ENCODE data around the gene SLC25A20. TPM values are rescaled to one million over a fixed set of nuclear protein-coding genes. Genes with fewer than 3 reads are reported as not detected.

Gene SLC25A20
- polyA plus RNA-seq, 2 of the 4 experiments (the other 2 are of a cell fraction) = 13.5 to 22.4 TPM

DNA sequence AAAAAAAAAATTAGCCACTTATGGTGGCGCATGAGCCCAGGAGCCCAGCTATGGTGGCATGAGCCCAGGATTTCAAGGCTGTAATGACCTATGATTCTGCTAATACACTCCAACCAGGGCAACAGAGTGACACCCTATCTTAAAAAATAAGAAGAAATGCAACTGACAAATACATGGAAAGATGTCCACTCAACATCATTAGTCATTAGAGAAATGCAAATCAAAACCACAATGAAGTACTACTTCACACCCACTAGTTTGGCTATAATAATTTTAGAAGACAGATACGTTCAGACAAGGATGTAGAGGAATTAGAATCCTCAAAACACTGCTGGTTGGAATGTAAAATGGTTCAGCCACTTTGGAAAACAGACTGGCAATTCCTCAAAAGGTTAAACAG lies 61.5 kb downstream of the SLC25A20 start:
- DNase-seq (ENCODE audit: low read depth in 1 of 2, low spot score in 1 of 2) = no peak
- POLR2A ChIA-PET = no interaction called here
- TF ChIP-seq, protein P1, sequence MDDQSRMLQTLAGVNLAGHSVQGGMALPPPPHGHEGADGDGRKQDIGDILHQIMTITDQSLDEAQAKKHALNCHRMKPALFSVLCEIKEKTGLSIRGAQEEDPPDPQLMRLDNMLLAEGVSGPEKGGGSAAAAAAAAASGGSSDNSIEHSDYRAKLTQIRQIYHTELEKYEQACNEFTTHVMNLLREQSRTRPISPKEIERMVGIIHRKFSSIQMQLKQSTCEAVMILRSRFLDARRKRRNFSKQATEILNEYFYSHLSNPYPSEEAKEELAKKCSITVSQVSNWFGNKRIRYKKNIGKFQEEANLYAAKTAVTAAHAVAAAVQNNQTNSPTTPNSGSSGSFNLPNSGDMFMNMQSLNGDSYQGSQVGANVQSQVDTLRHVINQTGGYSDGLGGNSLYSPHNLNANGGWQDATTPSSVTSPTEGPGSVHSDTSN (IDR thresholded peaks at IDR 0.05) = no peak
- TF ChIP-seq HOXA7 (CRISPR knock-in tag; IDR thresholded peaks at IDR 0.05) (no peak), JUNB (IDR thresholded peaks at IDR 0.05) (no peak), PHF8 (IDR thresholded peaks at IDR 0.05; ENCODE audit: borderline replicate concordance, low read depth) (no peak), KDM5A (IDR thresholded peaks at IDR 0.05) (no peak), ZC3H11A (IDR thresholded peaks at IDR 0.05) (no peak), NPAS2 (CRISPR knock-in tag; IDR thresholded peaks at IDR 0.05; ENCODE audit: borderline replicate concordance) (no peak), FOSL2 (IDR thresholded peaks at IDR 0.05) (no peak), FOSL2 (CRISPR knock-in tag; IDR thresholded peaks at IDR 0.05) (no peak), TP53 (CRISPR knock-in tag; IDR thresholded peaks at IDR 0.05) (no peak), HEYL (CRISPR knock-in tag; IDR thresholded peaks at IDR 0.05) (no peak)
- TF ChIP-seq, protein P2, sequence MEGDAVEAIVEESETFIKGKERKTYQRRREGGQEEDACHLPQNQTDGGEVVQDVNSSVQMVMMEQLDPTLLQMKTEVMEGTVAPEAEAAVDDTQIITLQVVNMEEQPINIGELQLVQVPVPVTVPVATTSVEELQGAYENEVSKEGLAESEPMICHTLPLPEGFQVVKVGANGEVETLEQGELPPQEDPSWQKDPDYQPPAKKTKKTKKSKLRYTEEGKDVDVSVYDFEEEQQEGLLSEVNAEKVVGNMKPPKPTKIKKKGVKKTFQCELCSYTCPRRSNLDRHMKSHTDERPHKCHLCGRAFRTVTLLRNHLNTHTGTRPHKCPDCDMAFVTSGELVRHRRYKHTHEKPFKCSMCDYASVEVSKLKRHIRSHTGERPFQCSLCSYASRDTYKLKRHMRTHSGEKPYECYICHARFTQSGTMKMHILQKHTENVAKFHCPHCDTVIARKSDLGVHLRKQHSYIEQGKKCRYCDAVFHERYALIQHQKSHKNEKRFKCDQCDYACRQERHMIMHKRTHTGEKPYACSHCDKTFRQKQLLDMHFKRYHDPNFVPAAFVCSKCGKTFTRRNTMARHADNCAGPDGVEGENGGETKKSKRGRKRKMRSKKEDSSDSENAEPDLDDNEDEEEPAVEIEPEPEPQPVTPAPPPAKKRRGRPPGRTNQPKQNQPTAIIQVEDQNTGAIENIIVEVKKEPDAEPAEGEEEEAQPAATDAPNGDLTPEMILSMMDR (IDR thresholded peaks at IDR 0.05) = no peak
- 80% methylated on average over 2 of the region's 2 CpGs for WGBS (ENCODE audit: missing lambda C conversion rate)
- H3K4me2 ChIP-seq = no peak overlapping the region
- no peak for FAIRE-seq
- H3K9me3 ChIP-seq = no peaks in the 10 kb centered on the region
- no peak for ATAC-seq
- H3K4me1 ChIP-seq = no peaks in the 10 kb centered on the region
- no peak overlapping the region for H3K4me3 ChIP-seq
- H3K27ac ChIP-seq = no peak overlapping the region
- CTCF ChIA-PET = interaction anchor here (0.7 kb wide), 1 partner anchor 94 kb away, joined by 3 read pairs; no protein-coding TSS in a partner anchor

DNA sequence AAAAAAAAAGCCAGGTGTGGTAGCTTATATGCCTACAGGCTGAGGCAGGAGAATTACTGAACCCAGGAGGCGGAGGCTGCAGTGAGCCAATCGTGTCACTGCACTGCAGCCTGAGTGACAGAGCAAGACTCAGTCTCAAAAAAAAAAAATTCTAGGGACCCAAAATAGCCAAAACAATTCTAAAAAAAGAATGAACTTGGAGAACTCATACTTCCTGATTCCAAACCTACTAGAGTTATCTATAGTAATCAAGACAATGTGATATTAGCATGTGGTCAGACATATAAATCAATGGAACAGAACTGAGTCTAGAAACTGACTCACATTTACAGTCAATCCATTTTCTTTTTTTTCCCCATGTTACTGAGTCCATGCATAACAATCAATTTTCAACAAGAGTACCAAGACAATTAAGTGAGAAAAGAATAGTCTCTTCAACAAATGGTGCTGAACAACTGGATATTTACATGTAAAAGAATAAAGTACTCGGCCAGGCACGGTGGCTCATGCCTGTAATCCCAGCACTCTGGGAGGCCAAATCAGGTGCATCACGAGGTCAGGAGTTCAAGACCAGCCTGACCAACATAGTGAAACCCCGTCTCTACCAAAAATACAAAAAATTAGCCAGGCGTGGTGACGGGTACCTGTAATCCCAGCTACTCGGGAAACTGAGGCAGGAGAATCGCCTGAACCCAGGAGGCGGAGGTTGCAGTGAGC lies 62.9 kb downstream of the SLC25A20 start:
- POLR2A ChIA-PET = no interaction called here
- CTCF ChIA-PET = no interaction called here

DNA sequence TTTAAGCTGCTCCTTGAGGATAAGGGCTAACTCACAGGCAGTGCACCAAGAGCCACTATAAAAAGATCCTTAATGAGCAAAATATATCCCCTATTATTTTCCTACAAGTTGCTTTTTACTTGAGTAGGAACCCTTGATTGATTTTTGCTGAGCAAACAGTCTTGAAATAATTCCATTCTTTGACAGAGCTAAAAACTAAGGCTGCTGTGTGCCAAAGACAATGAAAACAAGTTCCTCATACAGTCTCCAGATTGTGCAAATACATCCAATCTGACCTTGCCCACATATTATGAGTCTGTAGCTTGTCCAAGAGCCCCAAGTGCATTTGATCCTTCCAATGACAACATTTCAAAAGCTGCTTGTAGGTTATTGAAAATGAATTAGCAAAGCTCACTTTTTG lies 66.0 kb downstream of the SLC25A20 start:
- no peak for FAIRE-seq
- no peak for ATAC-seq
- H3K9me3 ChIP-seq = no peaks in the 10 kb centered on the region
- no peak for TF ChIP-seq HOXB5 (CRISPR knock-in tag; IDR thresholded peaks at IDR 0.05)
- TF ChIP-seq, protein P3, sequence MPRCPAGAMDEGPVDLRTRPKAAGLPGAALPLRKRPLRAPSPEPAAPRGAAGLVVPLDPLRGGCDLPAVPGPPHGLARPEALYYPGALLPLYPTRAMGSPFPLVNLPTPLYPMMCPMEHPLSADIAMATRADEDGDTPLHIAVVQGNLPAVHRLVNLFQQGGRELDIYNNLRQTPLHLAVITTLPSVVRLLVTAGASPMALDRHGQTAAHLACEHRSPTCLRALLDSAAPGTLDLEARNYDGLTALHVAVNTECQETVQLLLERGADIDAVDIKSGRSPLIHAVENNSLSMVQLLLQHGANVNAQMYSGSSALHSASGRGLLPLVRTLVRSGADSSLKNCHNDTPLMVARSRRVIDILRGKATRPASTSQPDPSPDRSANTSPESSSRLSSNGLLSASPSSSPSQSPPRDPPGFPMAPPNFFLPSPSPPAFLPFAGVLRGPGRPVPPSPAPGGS (IDR thresholded peaks at IDR 0.05) = no peak
- TF ChIP-seq NPAS2 (CRISPR knock-in tag; IDR thresholded peaks at IDR 0.05; ENCODE audit: borderline replicate concordance) = no peak
- TF ChIP-seq TFCP2L1 (CRISPR knock-in tag; IDR thresholded peaks at IDR 0.05) = no peak
- peak; percentile 61 for TF ChIP-seq MAFK (IDR thresholded peaks at IDR 0.05; ENCODE audit: partially characterized antibody)
- no peak for TF ChIP-seq FOSB (CRISPR knock-in tag; IDR thresholded peaks at IDR 0.05)
- H3K4me2 ChIP-seq = no peak overlapping the region
- H3K4me1 ChIP-seq = no peaks in the 10 kb centered on the region
- no peak overlapping the region for H3K4me3 ChIP-seq
- no peak for DNase-seq (ENCODE audit: low read depth in 1 of 2, low spot score in 1 of 2)
- H3K27ac ChIP-seq = no peak overlapping the region
- POLR2A ChIA-PET = interaction anchor here (1.0 kb wide), 1 partner anchor 174 kb away, joined by 3 read pairs; the partner anchor contains the start of gene WDR6
- CTCF ChIA-PET = interaction anchor here (1.2 kb wide), 1 partner anchor 93 kb away, joined by 3 read pairs; no protein-coding TSS in a partner anchor

More for the DNA sequence above, 62.9 kb downstream of the SLC25A20 start:
- ATAC-seq = no peak
- TF ChIP-seq EHMT2 (IDR thresholded peaks at IDR 0.05; ENCODE audit: low read depth) (no peak), CBX2 (IDR thresholded peaks at IDR 0.05; ENCODE audit: borderline replicate concordance, low read depth) (no peak)
- no peaks in the 10 kb centered on the region for H3K9me3 ChIP-seq
- no peak overlapping the region for H3K27ac ChIP-seq
- no peak overlapping the region for H3K4me3 ChIP-seq
- no peak for DNase-seq (ENCODE audit: low read depth in 1 of 2, low spot score in 1 of 2)
- 84% methylated on average over 11 of the region's 11 CpGs for WGBS (ENCODE audit: missing lambda C conversion rate)
- H3K4me1 ChIP-seq = no peaks in the 10 kb centered on the region
- H3K4me2 ChIP-seq = no peak overlapping the region
- FAIRE-seq = no peak

All from A549 (cell line).